Activated effector memory CD4-positive, alpha-beta T cell treated with Interleukin-2 at 50 U/mL for 16 hours (primary cell): ENCODE measurements around the gene GPR137.
A peak's percentile ranks its signal among the peaks of the same experiment; 100 is the strongest.
"Not testable (repeated sequence)": the region's sequence is repeated elsewhere in the genome, so short reads cannot be mapped to it uniquely, and the experiment has no call there.

ENCODE experiments used
- DNase-seq: peaks from one replicate; pipeline ENCODE4 v3.0.0-alpha.2; 2020

GPR137 gene, protein sequence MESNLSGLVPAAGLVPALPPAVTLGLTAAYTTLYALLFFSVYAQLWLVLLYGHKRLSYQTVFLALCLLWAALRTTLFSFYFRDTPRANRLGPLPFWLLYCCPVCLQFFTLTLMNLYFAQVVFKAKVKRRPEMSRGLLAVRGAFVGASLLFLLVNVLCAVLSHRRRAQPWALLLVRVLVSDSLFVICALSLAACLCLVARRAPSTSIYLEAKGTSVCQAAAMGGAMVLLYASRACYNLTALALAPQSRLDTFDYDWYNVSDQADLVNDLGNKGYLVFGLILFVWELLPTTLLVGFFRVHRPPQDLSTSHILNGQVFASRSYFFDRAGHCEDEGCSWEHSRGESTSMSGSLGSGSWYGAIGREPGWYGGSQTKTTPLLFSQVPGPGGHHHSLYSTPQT

DNA sequence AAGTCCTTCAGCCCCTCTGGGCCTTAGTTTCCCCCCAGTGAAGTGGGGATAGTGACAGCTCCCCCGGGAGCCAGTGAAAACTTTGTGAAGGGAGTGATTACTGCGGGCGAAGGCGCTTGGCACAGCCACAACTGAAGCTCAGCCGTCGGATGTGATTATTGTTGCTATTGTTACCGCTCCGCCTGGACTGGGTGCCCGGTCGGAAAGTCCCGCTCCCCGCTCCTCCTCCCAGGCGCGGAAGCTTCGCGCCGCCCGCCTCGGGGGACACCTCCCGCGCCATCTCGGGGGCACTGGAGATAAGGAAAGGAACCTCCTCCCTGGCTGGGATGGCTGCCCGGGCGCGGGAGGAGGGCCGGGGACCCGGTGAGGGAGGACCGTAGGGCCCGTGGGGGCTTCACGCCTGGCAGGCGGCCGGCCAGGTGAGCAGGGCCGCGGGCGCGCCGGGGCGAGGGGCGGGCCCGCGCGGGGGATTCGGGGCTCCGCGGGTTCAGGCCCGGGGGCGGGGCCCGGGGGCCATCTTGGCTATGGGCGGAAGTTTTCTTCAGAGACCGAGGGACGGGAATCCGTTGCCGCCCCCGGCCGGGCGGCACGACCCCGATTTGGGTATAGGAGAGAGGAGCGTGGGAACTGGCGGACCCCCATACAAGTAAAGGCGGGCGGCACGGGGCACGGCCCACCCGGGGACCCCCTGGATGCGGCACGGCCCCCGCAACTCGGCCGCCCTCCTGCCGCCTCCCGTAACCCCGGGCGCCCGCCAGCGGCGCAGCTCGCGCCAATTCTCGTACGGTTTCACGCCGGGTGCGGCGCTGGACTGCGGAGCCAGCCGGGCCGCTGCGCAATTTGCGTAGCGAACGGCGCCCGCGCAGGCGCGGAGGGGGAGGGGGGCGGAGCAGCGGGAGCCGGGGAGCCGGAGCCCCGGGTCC is at the start of gene GPR137:
Gene GPR137, plus strand, starts transcription at position 887 of the 923 bp plus-strand sequence. CDS start 677 bp downstream, outside the sequence.
- DNase-seq = peak; percentile 90

DNA sequence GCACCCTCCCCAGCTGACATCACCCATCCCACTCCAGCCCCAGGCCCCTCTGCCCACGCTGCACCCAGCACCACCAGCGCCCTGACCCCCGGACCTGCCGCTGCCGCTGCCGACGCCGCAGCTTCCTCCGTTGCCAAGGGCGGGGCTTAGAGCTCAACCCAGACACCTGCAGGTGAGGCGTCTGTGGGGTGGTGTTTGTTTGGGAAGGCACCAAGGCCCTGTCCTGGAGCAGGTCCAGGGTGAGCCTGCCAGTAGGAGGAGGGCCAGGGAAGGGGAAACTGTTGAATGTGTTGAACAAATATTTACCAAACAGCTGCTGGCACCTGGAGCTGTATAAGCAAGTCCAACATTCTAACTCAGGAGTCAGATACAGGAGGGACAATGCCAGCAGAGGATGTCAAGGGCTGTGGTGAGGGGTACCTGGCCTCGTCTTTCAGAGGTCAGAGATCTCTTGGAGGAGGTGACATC is 48.1 kb upstream of the GPR137 start:
- no peak for DNase-seq

DNA sequence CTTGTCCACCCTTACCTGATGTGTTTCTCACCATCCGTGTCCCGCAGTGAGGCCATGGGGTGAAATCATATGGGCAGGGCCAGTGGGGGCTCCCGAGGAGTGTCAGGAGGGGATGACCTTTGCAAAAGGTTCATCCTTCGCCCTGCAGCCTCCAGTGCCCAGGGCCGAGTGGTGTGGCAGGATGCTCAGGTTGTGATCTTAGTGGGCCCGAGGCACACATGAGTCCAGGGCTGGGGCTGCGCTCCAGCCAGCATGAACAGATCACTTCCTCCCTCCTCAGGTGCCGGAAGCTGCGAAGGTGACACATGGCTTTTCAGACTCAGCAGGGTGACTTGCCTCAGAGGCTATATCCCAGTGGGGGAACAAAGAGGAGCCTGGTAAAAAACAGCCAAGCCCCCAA is 47.6 kb upstream of the GPR137 start:
- no peak for DNase-seq

DNA sequence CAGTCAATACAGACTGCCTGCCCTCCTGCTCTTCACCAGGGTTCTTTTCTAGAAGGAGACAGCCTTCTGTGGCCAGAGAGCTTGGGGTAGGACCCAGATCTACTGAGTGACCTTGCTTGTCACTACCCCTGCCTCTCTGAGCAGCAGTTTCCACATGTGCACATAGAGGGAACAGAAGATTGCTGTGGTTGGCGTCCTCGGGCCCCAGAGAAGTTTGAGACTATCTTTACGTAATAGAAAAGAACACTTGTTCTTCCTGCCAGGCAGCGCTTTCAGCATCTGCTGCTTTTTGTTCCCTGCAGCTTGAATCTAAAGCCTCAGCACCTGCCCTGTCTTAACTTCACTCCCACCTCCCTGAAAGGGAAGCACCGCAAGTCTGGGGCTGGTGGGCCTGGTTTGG is 46.6 kb upstream of the GPR137 start:
- DNase-seq = no peak

DNA sequence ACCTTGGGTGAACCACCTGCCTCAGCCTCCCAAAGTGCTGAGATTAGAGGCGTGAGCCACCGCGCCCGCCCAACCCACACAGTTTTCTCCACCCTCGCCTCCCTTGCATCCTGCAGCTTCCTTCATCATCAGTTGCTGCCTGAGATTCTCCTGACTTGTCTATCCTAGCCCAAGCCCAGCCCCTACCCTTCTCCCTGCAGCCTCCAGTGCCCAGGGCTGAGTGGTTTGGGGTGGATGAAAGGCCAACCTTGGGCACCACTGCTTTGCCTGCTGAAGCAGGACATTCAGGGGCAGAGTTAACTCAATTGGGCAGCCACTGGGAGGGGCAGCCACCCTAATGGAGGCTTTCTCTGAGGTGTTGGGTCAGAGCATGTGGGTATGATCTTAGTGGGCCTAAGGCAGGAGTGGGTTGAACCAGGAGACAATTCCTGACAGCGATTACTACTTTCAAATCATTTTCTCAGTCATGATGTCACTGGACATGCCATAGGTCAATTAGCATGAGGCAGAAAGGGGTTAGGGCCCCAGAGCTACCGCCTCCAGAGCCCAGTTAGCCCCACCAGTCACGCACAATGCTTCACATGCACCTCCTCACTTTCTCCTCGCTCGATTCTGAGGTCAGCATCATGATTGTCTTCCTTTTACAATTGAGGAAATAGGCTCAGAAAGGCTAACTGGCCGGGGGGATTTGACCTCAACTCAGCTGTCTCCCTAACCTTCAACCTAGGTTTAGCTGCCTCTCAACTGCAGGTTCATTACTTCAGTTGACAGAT is 45.8 kb upstream of the GPR137 start:
- DNase-seq = no peak

DNA sequence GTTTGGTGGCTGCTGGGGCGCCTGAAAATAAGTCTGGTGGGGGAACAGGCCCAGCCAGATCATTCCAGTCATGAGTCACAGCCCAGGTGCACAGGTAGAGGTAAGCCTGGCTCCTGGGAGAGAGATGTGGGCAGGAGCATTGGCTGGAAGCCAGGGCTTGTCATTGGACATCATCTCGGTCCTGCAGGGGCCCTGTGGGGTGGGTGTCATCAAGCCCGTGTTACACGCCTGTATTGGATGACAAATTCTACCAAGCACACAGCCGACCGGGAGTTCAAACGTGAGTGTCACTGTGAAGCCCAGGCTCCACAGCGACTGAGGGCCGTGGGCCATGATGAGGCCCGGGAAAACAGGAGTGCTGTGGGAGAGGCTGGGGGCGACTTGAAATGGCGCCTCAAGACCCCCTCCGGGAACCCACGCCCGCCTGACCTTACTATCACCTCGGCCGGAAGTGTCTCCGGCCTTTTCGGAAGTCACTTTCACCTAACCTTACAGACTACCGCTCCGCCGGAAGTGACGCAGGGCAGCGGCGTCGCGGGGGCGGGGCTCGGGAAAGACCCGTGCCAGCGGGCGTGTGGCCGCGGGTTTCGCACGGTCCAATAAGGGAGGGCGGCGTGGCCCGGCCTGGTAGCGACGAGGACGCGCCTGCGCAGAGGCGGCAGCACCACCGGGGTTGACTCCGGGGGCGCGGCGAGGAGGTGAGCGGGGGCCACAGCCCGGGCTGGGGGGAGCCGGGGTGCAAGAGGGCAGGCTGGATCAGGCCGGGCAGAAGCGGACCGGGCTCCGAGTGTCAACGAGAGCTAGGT is 45.0 kb upstream of the GPR137 start, which contains the start of gene FKBP2:
Gene FKBP2, plus strand, starts transcription at position 661 of the 806 bp plus-strand sequence. CDS start 1,293 bp downstream, outside the sequence.
- DNase-seq = peak; percentile 96

DNA sequence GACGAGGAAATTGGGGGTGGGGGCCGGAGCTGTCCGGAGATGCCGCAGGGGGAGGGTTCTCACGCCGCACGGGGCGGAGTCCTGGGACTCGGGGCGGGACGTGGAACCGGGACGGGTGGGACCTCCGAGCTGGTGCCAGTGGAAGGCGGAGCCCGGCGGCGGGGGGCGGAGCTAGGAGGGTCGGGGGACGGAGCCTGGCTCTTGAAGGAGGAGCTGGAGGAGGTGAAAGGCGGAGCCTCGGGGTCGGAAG is 44.5 kb upstream of the GPR137 start:
- peak; percentile 99 for DNase-seq

DNA sequence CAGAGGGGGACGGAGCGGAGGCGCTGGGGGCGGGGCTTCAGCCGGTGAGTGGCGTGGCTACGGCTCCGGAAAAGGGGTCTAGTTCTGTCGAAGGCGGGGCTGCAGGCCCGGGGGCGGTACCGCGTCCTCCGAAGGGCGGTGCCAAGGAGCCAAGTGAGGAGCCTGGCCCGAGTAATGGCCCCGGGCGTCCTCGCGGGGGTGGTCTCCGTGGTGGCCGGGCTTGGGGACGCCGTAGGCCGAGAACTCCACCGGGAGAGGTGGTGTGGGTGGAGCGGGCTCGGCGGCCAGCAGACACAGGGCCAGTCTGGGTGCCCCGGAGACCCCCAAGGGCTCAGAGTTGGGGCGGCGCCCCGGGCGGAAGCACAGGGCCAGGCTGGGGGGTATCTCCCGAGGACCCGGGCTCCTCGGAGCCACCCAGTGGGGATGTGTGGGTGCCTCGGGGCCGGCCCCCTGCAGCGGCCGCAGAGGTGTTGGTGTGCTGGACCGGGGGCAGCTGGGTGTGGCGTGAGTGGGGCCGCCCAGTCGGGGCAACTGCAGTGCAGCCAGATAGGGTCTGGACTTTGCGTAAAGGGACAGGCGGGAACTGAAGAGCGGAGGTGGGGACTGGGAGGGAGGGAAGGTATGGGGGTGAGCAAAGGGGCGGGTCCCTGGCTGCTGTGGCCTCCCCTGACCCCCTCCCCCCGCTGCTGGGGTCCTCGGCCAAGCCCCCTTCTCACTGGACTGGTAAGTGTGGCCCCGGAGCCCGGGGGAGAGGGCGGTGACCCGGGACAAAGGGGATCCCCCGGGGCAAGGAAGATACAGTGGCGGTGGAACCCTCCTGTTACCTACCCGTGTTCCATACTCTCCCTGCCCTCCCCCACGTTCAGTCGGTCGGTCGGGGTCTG is 43.9 kb upstream of the GPR137 start:
- DNase-seq = no peak

DNA sequence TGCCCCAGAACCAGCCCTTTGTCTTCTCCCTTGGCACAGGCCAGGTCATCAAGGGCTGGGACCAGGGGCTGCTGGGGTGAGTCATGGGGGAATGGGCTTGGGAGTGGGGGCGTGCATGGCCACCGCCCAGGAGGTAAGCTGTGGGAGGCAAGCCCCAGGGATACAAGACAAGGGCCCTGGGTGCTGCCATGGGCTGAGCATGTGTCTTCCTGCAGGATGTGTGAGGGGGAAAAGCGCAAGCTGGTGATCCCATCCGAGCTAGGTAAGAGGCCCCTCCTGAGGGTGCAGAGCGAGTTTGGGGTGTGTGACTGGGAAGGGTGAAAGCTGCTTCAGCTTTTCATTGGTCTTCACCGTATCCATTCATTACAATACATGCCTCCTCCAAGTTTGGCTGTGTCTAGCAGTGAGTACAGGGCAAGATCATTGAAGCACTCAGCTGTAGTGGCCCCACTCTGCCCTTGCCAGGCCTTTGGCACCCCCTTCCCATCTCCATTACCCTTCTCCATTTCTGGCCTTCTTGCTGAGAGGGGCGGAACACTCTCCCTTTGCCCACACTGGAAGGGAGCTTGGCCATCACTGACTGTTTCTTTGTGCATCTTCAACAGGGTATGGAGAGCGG is 42.3 kb upstream of the GPR137 start:
- DNase-seq = no peak

DNA sequence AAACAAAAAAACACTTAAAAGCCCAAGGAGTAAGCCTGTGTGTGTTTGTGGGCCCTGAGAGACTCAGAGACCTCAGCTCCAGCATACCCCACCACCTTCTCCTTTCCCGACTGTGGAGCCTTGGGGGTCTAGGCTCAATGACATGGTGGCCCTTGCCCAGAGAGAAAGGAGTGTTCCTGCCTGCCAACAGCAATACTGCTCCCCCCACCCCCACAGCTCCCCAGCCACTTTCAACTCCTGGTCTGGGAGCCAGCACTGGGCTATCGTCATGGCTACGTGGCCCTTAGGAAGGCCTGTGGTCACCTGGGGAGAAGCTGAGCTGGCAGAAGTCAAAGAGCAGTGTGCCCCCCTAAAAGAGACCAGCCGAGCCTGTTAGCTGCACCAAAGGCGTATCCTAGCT is 41.5 kb upstream of the GPR137 start:
- DNase-seq = no peak

DNA sequence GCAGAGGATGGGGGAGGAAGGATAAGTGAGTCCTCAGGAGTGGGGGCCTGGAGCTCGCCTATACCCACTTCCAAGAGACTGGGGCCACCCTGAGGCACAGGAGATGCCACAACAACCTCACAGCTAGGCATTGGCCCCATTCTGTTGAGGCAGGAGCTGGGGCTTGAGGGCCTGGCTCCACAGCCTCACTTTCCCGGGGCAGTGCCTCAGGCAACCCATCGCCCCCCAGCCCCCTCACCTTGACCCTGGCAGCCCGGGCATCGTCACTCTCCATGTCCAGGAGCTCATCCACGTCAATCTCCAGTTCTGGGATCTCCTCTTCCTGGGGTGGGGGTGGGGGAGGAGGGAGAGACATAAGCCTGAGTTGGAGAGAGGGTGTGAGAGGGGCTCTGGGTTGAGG is 40.7 kb upstream of the GPR137 start:
- no peak for DNase-seq

DNA sequence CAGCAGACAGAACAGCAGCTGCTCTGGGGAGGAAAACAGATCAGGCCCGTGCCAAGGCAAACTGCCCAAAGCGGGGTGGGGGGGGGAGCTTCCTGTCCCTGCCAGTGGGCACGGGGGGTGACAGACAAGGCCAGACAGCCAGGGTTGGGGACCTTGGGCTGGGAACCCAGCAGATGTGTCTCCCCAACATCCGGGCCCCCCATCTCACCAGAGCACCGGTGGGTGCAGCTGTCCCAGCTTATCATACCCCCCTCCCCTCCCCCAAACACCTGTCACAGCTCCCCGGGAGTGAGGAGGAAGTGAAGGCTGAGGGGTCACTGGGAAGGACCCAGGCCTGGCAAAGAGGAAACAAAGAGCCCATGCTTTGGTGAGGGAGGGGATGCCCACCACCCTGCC is 40.2 kb upstream of the GPR137 start:
- peak; percentile 50 for DNase-seq

DNA sequence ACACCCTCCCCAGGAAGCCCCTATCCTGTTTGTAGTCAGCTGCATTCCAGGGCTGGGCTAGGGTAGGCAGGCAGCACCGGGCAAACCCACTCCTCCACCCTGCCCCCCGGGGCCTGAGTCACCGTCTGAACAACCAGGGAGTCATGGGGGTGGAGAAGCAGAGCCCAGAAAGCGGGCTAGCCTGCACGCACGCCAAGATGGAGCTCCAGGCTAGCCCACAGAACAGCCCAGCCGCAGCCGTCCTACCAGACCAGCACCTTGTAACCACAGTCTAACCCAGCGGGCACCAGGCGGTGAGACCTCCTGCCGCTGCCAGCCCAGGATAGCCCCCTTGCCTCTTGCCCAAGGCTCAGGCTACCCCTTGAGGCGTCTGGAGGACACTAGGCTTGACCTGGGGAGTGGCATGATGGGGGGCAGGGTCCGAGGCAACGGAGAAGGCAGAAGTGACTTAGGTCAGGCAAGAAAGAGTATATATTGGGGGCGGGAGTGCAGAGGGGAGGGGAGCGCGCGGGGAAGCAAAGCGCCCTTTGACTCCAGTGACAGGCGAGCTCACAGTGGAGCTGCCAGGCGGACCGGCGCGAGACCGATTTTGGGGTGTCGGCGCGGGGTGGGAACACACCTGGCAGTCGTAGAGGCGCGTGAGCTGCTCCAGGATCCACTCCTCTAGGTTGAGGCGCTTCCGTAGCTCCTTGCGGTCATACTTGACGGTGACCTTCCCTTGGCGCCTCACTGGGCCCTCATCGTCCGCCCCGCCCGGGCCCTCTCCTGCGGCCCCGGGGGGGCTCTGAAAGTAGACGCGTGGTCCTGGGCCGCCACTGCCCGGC is 39.6 kb upstream of the GPR137 start:
- DNase-seq = peak; percentile 69

DNA sequence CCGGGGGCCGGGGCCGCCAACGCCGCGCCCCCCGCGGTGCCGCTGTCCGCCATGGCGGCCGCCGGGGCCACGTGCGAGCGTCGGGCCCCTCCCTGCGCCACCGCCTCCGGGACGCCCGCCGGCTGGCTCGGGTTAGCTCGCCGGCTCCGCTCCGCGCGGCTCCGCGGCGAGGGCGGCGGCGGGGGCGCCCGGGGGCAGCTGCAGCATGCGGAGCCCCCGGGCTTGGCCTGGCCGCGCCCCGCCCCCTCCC is 39.1 kb upstream of the GPR137 start:
- DNase-seq = not testable (repeated sequence)

DNA sequence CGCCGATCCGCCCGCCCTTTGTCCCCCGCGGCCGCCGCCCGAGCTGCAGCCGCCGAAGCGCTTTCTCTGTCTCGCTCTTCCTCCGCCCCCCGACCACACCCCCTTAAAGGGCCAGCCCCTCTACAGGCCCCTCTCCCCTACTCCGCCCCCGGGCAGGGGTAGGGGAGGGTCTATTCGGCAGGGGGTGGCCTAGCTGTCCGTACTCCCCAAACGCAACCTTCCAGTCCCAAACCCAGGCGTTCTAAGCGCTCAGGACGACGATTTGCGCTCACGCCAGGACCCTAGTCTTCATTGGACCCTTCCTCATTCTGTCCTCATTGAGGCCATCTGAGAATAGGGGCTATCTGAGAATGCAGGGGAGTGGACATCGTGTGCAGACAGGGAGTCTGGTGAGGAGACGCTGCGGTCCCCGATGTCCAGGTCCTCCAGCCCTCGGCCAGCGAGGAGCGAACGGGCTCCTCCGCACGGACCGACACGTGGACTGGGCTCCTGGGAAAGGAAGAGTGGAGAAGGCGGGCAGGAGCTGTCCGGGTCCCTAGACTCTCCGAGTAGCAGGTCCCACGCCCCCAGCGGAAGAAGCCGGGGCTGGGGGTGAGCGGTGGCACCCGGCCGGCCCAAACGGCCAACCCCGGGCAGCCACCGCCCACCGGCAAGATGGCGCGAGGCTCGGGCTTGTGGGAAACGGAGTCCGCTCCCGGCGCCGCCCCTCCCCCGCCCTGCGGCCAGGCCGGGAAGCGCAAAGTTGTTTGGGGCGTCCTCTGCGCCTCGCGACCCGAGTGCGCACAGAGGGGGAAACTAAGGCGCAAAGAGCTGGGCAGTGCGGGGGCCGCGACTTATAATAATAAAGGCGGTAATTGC is 38.5 kb upstream of the GPR137 start, which contains the start of gene PPP1R14B:
Gene PPP1R14B, minus strand, starts transcription at position 73 of the 858 bp plus-strand sequence. CDS start 270 bp downstream, outside the sequence.
- peak; percentile 72 for DNase-seq

DNA sequence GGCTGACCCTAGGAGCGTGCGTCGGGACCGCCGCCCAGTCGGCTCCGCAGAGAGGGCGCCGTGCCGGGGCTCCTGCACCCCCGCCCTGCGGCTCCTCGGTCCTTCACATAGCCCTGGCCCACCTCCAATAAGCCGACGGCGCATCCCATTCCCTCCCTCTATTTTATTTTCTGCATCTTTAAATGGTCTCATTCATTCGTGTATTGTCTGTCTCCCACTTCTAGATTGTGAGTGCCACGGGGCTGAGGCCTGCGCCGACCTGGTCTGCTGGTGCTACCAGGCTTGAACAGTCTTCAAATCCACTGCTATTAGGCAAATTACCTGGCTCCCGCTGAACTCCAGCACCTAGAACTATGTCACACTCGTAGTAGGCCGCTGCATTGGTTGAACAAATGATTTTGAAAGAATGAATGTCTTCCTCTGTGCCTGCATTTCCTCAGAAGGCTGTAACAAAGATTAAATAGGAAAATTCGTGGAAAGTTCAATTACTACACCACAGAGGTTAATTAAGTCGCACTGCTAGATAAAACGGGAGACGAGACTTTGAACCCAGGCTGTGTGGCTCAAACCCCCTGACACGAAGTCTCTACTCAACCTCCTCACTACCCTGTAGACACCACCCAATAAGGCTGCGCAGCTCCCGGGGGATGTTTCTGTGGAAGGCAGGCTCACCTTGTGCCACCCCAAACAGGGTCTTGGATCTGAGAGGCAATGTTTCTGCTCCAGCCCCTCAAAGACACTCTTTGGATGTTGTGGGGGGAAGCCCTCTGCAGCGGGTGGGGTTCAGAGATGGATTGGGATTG is 37.7 kb upstream of the GPR137 start:
- DNase-seq = no peak

DNA sequence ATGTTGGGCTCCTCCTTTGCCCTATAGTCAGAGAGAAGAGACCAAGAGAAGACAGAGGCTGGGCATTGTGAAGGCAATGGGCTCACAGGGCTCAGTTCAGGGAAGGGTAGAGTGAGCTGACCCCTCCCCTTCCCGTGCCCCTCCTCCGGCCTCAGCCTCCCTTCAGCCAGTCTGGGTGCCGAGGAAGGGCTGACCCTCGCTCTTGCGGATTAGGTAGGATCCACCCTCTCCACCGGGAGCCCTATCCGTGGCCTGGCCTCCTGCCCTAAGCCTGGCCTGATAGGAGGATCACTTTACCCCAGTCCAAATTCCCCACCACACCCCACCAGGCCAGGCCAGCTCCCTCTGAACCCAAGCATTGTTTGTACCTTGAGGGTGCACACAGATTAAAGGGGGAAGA is 37.1 kb upstream of the GPR137 start:
- DNase-seq = no peak

DNA sequence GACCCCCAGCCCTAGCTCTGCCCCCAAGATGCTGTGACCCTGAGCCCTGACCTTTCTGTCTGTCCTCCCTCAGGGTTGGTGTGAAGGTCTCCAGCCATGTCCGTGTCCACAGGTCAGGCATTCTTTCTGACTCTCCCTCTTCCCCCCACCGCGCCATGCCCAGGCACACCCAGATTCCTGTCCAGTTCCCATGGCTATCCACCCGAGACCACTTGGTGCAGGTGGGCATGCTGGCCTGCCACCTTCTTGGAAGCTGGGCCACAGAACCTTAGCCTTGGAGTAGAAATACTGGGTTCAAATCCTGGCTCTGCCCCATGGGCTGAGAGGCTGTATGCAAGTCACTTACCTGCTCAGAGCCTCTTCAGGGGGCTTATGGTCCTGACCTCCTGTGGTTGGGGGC is 36.6 kb upstream of the GPR137 start:
- no peak for DNase-seq
